CD4-positive, alpha-beta memory T cell (primary cell): Measurements from ENCODE around the gene GLI1. TPM values are rescaled to one million over a fixed set of nuclear protein-coding genes. Genes with fewer than 3 reads are reported as not detected.

Experiments used
- CTCF ChIA-PET: fragments of 350-600 bp; sonication (Branson Sonifier 250); formaldehyde crosslinking; loops from one replicate; lab custom pipeline; 2021; ENCODE audit warnings: inconsistent platforms; ENCODE audit not compliant: partially characterized antibody; lab: Charles Lee
- POLR2A ChIA-PET: fragments of 350-600 bp; sonication (Branson Sonifier 250); formaldehyde crosslinking; loops from one replicate; lab custom pipeline; 2021; ENCODE audit not compliant: partially characterized antibody; lab: Charles Lee
- DNase-seq, 5 donors: peaks; one replicate each; pipeline versions ENCODE4 v3.0.0 to v3.0.0-alpha.2; 2020 to 2022; ENCODE audit warnings: mixed read lengths in 1 of 5
- H3K27ac ChIP-seq: one replicate; pipeline ENCODE4 v1.7.0; 2013; ENCODE audit warnings: low read depth, low read length
- H3K27me3 ChIP-seq: 2 replicates; pipeline ENCODE4 v1.7.0; 2013; ENCODE audit warnings: mild to moderate bottlenecking, low read length, moderate library complexity; ENCODE audit not compliant: insufficient read depth
- H3K36me3 ChIP-seq: 2 replicates; pipeline ENCODE4 v1.7.0; 2013; ENCODE audit warnings: mild to moderate bottlenecking, low read length, moderate library complexity; ENCODE audit not compliant: insufficient read depth
- H3K4me1 ChIP-seq: 2 replicates; pipeline ENCODE4 v1.7.0; 2013; ENCODE audit warnings: mild to moderate bottlenecking, low read length, moderate library complexity; ENCODE audit not compliant: insufficient read depth
- H3K4me3 ChIP-seq, 2 donors: one replicate each; pipeline ENCODE4 v1.7.0; 2013; ENCODE audit warnings: low read length in 2 of 2, mild to moderate bottlenecking in 1 of 2
- H3K9me3 ChIP-seq, 2 donors: one replicate each; pipeline ENCODE4 v1.7.0; 2013; ENCODE audit warnings: low read length in 2 of 2, control low read depth in 1 of 2; ENCODE audit not compliant: control insufficient read depth in 1 of 2
- H3K27ac Mint-ChIP-seq, 7 donors: one replicate each; pipeline ENCODE4 v1.8.0; 2020 to 2021; ENCODE audit warnings: mixed read lengths in 7 of 7, mild to moderate bottlenecking in 6 of 7, inconsistent platforms in 3 of 7, moderate library complexity in 3 of 7
- H3K27me3 Mint-ChIP-seq, 2 donors: one replicate each; pipeline ENCODE4 v1.8.0; 2020 to 2021; ENCODE audit warnings: mixed read lengths in 2 of 2
- H3K36me3 Mint-ChIP-seq, 2 donors: one replicate each; pipeline ENCODE4 v1.8.0; 2020 to 2021; ENCODE audit warnings: mixed read lengths in 2 of 2, inconsistent platforms in 1 of 2, mild to moderate bottlenecking in 1 of 2
- H3K4me1 Mint-ChIP-seq, 4 donors: one replicate each; pipeline ENCODE4 v1.8.0; 2020 to 2021; ENCODE audit warnings: mixed read lengths in 4 of 4, mild to moderate bottlenecking in 1 of 4
- H3K4me3 Mint-ChIP-seq, 8 donors: one replicate each; pipeline ENCODE4 v1.8.0; 2020 to 2021; ENCODE audit warnings: mixed read lengths in 8 of 8, mild to moderate bottlenecking in 7 of 8, moderate library complexity in 6 of 8, inconsistent platforms in 3 of 8
- H3K9me3 Mint-ChIP-seq, 8 donors: one replicate each; pipeline ENCODE4 v1.8.0; 2020 to 2021; ENCODE audit warnings: mixed read lengths in 8 of 8, mild to moderate bottlenecking in 5 of 8, inconsistent platforms in 3 of 8, moderate library complexity in 1 of 8
- intact Hi-C: fragments of 100-400 bp; cut with micrococcal nuclease; formaldehyde crosslinking; loops from one replicate; pipeline ENCODE4 v1.15.1; 2023
- polyA plus RNA-seq, 2 donors: library from polyadenylated mRNA; unstranded; fragments of 300-500 nt; fragmentation: Illumina TruSeq; gene quantifications; one replicate each; pipeline ENCODE4 v1.2.3, GENCODE V29; 2021
- total RNA-seq, 2 experiments: library from RNA; stranded (reverse); gene quantifications; one replicate each; pipeline ENCODE4 v1.2.3, GENCODE V29; 2021

The GLI1 gene
- total and polyA plus RNA-seq, 4 experiments from 2014 or later = 0.30 to 0.35 TPM; not detected in 2

GRCh38 chr12:57483466-57483865 is 23.9 kb downstream of the GLI1 start:
- Mint-ChIP-seq H3K4me3 (peak overlapping the region in 2 of 8 donors; percentile 16 to 49), H3K9me3 (peaks cover 0 to 5% (median 0%) of the 10 kb centered on the region in 8 donors), H3K36me3 (peaks cover 0 to 7% of the 10 kb centered on the region in 2 donors), H3K4me1 (peaks cover 39 to 53% (median 45%) of the 10 kb centered on the region in 4 donors), H3K27me3 (no peaks in the 10 kb centered on the region), H3K27ac (peak overlapping the region; percentile 18 to 89 (median 72))
- H3K9me3 ChIP-seq = no peaks in the 10 kb centered on the region
- no peak for DNase-seq
- ChIA-PET POLR2A (interaction anchor here (10.2 kb wide), 1 partner anchor 21 kb away, joined by 225 read pairs; the partner anchor contains the start of gene GLI1), CTCF (interaction anchor here (0.6 to 10.7 kb wide), 3 partner anchors 21 to 1062 kb away, joined by 3 to 204 read pairs (median 3); partner anchors contain the start of gene GLI1)
- H3K36me3 ChIP-seq = no peaks in the 10 kb centered on the region
- H3K27ac ChIP-seq = no peak overlapping the region
- peaks cover 44% of the 10 kb centered on the region for H3K4me1 ChIP-seq
- no peak overlapping the region for H3K4me3 ChIP-seq
- intact Hi-C loops = no loop called here
- no peaks in the 10 kb centered on the region for H3K27me3 ChIP-seq

GRCh38 chr12:57485695-57486094 is 26.1 kb downstream of the GLI1 start:
- no peak overlapping the region for H3K27ac ChIP-seq
- Mint-ChIP-seq H3K4me3 (no peak overlapping the region), H3K4me1 (peaks cover 29 to 47% (median 35%) of the 10 kb centered on the region in 4 donors), H3K36me3 (peaks cover 13 to 23% of the 10 kb centered on the region in 2 donors), H3K27me3 (no peaks in the 10 kb centered on the region), H3K27ac (peak overlapping the region in 4 of 7 donors; percentile 19 to 77 (median 48)), H3K9me3 (peaks cover 0 to 3% (median 0%) of the 10 kb centered on the region in 8 donors)
- H3K27me3 ChIP-seq = no peaks in the 10 kb centered on the region
- CTCF ChIA-PET = interaction anchor here (1.1 to 2.8 kb wide), 4 partner anchors 10 to 35 kb away, joined by 3 to 29 read pairs (median 12); partner anchors contain the start of genes DDIT3 and GLI1
- no peak for DNase-seq
- POLR2A ChIA-PET = interaction anchor here (2.7 to 6.3 kb wide), 3 partner anchors 9 to 34 kb away, joined by 13 to 75 read pairs (median 18); partner anchors contain the start of genes ARHGAP9, DDIT3 and GLI1
- no peaks in the 10 kb centered on the region for H3K9me3 ChIP-seq
- intact Hi-C loops = loop anchor here (2.0 to 5.0 kb wide), 2 partner anchors 61 to 207 kb away; partner anchors contain the start of genes DCTN2 and OS9
- H3K4me1 ChIP-seq = peaks cover 35% of the 10 kb centered on the region
- H3K36me3 ChIP-seq = peaks cover 12% of the 10 kb centered on the region
- no peak overlapping the region for H3K4me3 ChIP-seq

- H3K4me3 ChIP-seq = no peak overlapping the region
- peak overlapping the region in 3 of 8 donors; percentile 97 to 99 (median 98) for H3K4me3 Mint-ChIP-seq
- H3K36me3 Mint-ChIP-seq = peaks cover 22 to 35% of the 10 kb centered on the region in 2 donors
- intact Hi-C loops = loop anchor here (1.0 to 5.0 kb wide), 5 partner anchors 8 to 205 kb away; partner anchors contain the start of genes ARHGAP9, DCTN2, DDIT3 and OS9
- H3K27me3 ChIP-seq = no peaks in the 10 kb centered on the region
- no peak for DNase-seq
- H3K9me3 ChIP-seq = no peaks in the 10 kb centered on the region
- peaks cover 23% of the 10 kb centered on the region for H3K4me1 ChIP-seq
- ChIA-PET CTCF (interaction anchor here (0.7 to 2.8 kb wide), 7 partner anchors 11 to 40 kb away, joined by 3 to 29 read pairs (median 4); partner anchors contain the start of genes DDIT3, GLI1 and INHBE), POLR2A (interaction anchor here (2.7 to 6.3 kb wide), 3 partner anchors 10 to 33 kb away, joined by 13 to 75 read pairs (median 18); partner anchors contain the start of genes ARHGAP9, DDIT3 and GLI1)
- H3K36me3 ChIP-seq = peaks cover 23% of the 10 kb centered on the region
- H3K9me3 Mint-ChIP-seq = peaks cover 0 to 3% (median 0%) of the 10 kb centered on the region in 8 donors
- no peaks in the 10 kb centered on the region for H3K27me3 Mint-ChIP-seq
- no peak overlapping the region for H3K27ac ChIP-seq
- peak overlapping the region; percentile 70 to 99 (median 96) for H3K27ac Mint-ChIP-seq
- H3K4me1 Mint-ChIP-seq = peaks cover 22 to 40% (median 28%) of the 10 kb centered on the region in 4 donors
Measured at GRCh38 chr12:57487055-57487596, 27.5 kb downstream of the GLI1 start.

GRCh38 chr12:57487597-57488401 is 28.2 kb downstream of the GLI1 start, which contains the start of gene MARS1:
Gene MARS1 (plus strand): TSS chr12:57488068. CDS start chr12:57488091, 23 bp downstream.
- CTCF ChIA-PET = interaction anchor here (0.7 to 3.4 kb wide), 8 partner anchors 11 to 39 kb away, joined by 3 to 29 read pairs (median 4); partner anchors contain the start of genes DDIT3, GLI1 and INHBE
- H3K36me3 Mint-ChIP-seq = peaks cover 27 to 39% of the 10 kb centered on the region in 2 donors
- H3K27ac Mint-ChIP-seq = peak within 1 kb of the TSS; percentile 90 to 99 (median 98)
- H3K36me3 ChIP-seq = peaks cover 26% of the 10 kb centered on the region
- POLR2A ChIA-PET = interaction anchor here (2.7 to 6.3 kb wide), 3 partner anchors 11 to 32 kb away, joined by 13 to 75 read pairs (median 18); partner anchors contain the start of genes ARHGAP9, DDIT3 and GLI1
- H3K9me3 ChIP-seq = no peaks in the 10 kb centered on the region
- DNase-seq = peak; percentile 90 to 97 (median 94)
- peaks cover 22 to 43% (median 28%) of the 10 kb centered on the region in 4 donors for H3K4me1 Mint-ChIP-seq
- H3K9me3 Mint-ChIP-seq = peaks cover 0 to 3% (median 0%) of the 10 kb centered on the region in 8 donors
- H3K4me3 ChIP-seq = peak within 1 kb of the TSS; percentile 78 to 95
- no peaks in the 10 kb centered on the region for H3K27me3 ChIP-seq
- peak within 1 kb of the TSS; percentile 95 to 99 (median 98) for H3K4me3 Mint-ChIP-seq
- peaks cover 23% of the 10 kb centered on the region for H3K4me1 ChIP-seq
- no peaks in the 10 kb centered on the region for H3K27me3 Mint-ChIP-seq
- intact Hi-C loops = loop anchor here (1.0 to 5.0 kb wide), 5 partner anchors 8 to 205 kb away; partner anchors contain the start of genes ARHGAP9, DCTN2, DDIT3 and OS9
- peak within 1 kb of the TSS; percentile 84 for H3K27ac ChIP-seq

- H3K4me3 ChIP-seq = peak overlapping the region; percentile 78 to 95
- intact Hi-C loops = loop anchor here (5.0 kb wide), 1 partner anchor 204 kb away; the partner anchor contains the start of gene OS9
- H3K27ac Mint-ChIP-seq = peak overlapping the region; percentile 90 to 99 (median 98)
- H3K27ac ChIP-seq = peak overlapping the region; percentile 84
- ChIA-PET POLR2A (interaction anchor here (2.0 to 6.3 kb wide), 3 partner anchors 11 to 31 kb away, joined by 12 to 75 read pairs (median 18); partner anchors contain the start of genes ARHGAP9, DDIT3 and GLI1), CTCF (interaction anchor here (1.2 to 3.4 kb wide), 2 partner anchors 12 to 29 kb away, joined by 3 to 10 read pairs; partner anchors contain the start of gene GLI1)
- H3K36me3 Mint-ChIP-seq = peaks cover 30 to 42% of the 10 kb centered on the region in 2 donors
- peak in 1 of 5 donors; percentile 5 for DNase-seq
- peak overlapping the region; percentile 95 to 99 (median 98) for H3K4me3 Mint-ChIP-seq
- H3K27me3 ChIP-seq = no peaks in the 10 kb centered on the region
- H3K36me3 ChIP-seq = peaks cover 28% of the 10 kb centered on the region
- no peaks in the 10 kb centered on the region for H3K9me3 ChIP-seq
- no peaks in the 10 kb centered on the region for H3K27me3 Mint-ChIP-seq
- peaks cover 0 to 3% (median 0%) of the 10 kb centered on the region in 8 donors for H3K9me3 Mint-ChIP-seq
- peaks cover 23% of the 10 kb centered on the region for H3K4me1 ChIP-seq
- H3K4me1 Mint-ChIP-seq = peaks cover 18 to 39% (median 25%) of the 10 kb centered on the region in 4 donors
Measured at GRCh38 chr12:57488402-57489156, 29.0 kb downstream of the GLI1 start.
